Fibroblast of villous mesenchyme (primary cell): ENCODE results near the gene BMPR2. TPM values are rescaled to one million over a fixed set of nuclear protein-coding genes. Genes with fewer than 3 reads are reported as not detected.

Experiments
- DNase-seq: peaks from one replicate; pipeline ENCODE4 v3.0.0-alpha.2; 2010; ENCODE audit warnings: low read depth
- H3K4me3 ChIP-seq: 2 replicates; pipeline ENCODE4 v1.5.1; 2011; ENCODE audit warnings: low read depth, mild to moderate bottlenecking, low read length
- total RNA-seq: library from RNA; depleted of rRNA; stranded (reverse); fragments of >200 nt; gene quantifications from 2 replicates; pipeline ENCODE4 v1.2.3, GENCODE V29; 2012
- TF ChIP-seq, protein P1 (sequence below): IDR thresholded peaks from 2 replicates; pipeline ENCODE4 v1.5.1; 2012; ENCODE audit warnings: low read depth, mild to moderate bottlenecking, low read length; ENCODE audit not compliant: insufficient read depth

Gene BMPR2
- total RNA-seq, 1 donor, result 47.9 TPM

DNA sequence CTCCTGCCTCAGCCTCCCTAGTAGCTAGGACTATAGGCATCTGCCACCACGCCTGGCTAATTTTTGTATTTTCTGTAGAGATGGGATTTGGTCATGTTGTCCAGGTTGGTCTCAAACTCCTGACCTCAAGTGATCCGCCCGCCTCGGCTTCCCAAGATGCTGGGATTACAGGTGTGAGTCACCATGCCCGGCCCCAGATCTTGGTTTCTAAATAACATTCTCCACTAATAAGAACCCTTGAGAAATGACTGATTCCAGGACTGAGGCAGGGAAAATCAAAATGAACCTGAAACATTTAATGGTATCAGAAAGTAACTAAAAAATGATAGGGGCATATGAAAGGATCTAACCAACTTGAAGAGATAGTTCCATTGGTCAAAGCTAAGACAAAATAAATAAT is 34.0 kb downstream of the BMPR2 start:
- H3K4me3 ChIP-seq, result no peak overlapping the region
- TF ChIP-seq, protein P1, sequence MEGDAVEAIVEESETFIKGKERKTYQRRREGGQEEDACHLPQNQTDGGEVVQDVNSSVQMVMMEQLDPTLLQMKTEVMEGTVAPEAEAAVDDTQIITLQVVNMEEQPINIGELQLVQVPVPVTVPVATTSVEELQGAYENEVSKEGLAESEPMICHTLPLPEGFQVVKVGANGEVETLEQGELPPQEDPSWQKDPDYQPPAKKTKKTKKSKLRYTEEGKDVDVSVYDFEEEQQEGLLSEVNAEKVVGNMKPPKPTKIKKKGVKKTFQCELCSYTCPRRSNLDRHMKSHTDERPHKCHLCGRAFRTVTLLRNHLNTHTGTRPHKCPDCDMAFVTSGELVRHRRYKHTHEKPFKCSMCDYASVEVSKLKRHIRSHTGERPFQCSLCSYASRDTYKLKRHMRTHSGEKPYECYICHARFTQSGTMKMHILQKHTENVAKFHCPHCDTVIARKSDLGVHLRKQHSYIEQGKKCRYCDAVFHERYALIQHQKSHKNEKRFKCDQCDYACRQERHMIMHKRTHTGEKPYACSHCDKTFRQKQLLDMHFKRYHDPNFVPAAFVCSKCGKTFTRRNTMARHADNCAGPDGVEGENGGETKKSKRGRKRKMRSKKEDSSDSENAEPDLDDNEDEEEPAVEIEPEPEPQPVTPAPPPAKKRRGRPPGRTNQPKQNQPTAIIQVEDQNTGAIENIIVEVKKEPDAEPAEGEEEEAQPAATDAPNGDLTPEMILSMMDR, result no peak
- no peak for DNase-seq

GRCh38 chr2:202411097-202411496 is 35.0 kb downstream of the BMPR2 start:
- TF ChIP-seq, protein P1, result no peak
- DNase-seq, result no peak

GRCh38 chr2:202418027-202418426 is 41.9 kb downstream of the BMPR2 start:
- TF ChIP-seq, protein P1, result no peak
- DNase-seq, result peak; percentile 52

More at GRCh38 chr2:202411097-202411496, 35.0 kb downstream of the BMPR2 start:
- H3K4me3 ChIP-seq, result no peak overlapping the region

GRCh38 chr2:202418511-202418910 is 42.4 kb downstream of the BMPR2 start:
- TF ChIP-seq, protein P1, result no peak
- no peak overlapping the region for H3K4me3 ChIP-seq
- no peak for DNase-seq

More at GRCh38 chr2:202418027-202418426, 41.9 kb downstream of the BMPR2 start:
- H3K4me3 ChIP-seq, result no peak overlapping the region

DNA sequence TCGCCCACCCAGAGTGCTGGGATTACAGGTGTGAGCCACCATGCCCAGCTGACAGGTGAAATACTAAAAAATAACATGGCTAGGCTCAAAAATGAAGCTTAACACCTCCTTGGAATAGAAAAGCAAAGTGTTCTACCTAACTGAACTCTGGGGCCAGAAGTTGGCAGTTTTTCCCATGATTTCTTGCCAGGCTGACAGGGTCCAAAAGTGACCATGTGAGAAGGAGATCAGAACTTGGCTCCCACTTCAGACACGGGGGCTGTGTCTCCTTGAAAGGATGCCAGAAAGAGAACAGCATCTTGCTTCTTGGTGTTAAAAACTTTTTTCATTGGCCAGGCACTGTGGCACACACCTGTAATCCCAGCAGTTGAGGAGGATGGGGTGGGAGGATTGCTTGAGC is 47.0 kb downstream of the BMPR2 start:
- TF ChIP-seq, protein P1, result no peak
- no peak for DNase-seq
- H3K4me3 ChIP-seq, result no peak overlapping the region

- TF ChIP-seq, protein P1, result no peak
- no peak for DNase-seq
- no peak overlapping the region for H3K4me3 ChIP-seq
These were observed 48.9 kb downstream of the BMPR2 start for GRCh38 chr2:202425036-202425435.

GRCh38 chr2:202426751-202427150 is 50.6 kb downstream of the BMPR2 start:
- TF ChIP-seq, protein P1, result no peak
- DNase-seq, result no peak
- H3K4me3 ChIP-seq, result no peak overlapping the region
